NOMO-1 treated with DMSO at 0.1 percent for 48 hours (cell line): ENCODE data around the gene LAMTOR3.
"Not testable (repeated sequence)": the region's sequence is repeated elsewhere in the genome, so short reads cannot be mapped to it uniquely, and the experiment has no call there.

ENCODE experiments used
- DNase-seq: peaks from one replicate; lab custom pipeline; 2025; ENCODE audit not compliant: unreplicated experiment; lab: John Stamatoyannopoulos, UW

Gene LAMTOR3

DNA sequence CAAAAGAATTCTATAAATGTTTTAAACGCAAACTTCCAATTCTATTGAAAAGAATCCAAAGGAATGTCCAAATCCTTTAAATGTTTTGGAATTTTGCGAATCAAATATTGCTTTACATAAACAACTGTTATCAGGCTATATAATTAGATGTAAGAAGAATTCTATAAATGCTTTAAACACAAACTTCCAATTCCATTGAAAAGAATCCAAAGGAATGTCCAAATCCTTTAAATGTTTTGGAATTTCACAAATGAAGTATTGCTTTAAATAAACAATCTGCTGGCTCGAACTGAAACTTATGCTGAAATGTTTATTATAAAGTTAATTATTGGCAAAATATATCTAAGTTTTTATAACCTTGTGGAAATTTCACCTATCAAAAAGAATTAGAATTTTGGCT is 61.5 kb downstream of the LAMTOR3 start:
- DNase-seq: no peak

DNA sequence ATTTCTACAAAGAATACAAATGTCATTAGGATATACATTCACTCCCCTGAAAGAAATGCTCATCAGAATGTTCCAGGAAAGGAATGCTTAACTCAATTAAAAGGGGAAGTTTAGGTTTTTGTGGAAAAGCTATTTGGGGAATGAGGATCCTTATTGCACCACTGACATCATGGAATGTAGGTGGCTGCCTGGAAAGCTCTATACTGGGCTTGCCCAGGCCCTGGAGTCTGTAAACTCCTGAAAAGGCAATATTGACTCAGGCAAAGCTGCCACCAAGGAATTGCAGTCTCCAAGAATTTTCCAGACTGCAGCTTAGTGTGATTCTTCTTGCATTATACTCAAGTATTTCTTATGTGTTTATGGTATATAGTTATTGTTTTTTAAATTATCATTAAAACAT is 61.9 kb downstream of the LAMTOR3 start:
- no peak for DNase-seq

DNA sequence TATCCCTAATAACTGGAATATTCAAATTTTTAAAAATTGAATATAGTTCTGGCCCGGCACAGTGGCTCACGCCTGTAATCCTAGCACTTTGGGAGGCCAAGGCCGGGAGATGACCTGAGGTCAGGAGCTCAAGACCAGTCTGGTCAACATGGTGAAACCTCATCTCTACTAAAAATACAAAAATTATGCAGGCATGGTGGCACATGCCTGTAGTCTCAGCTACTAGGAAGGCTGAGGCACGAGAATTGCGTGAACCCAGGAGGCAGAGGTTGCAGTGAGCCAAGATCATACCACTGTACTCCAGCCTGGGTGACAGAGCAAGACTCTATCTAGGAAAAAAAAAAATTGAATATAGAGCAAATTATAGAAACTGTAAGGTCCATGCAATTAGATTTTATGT is 64.2 kb downstream of the LAMTOR3 start:
- not testable (repeated sequence) for DNase-seq

DNA sequence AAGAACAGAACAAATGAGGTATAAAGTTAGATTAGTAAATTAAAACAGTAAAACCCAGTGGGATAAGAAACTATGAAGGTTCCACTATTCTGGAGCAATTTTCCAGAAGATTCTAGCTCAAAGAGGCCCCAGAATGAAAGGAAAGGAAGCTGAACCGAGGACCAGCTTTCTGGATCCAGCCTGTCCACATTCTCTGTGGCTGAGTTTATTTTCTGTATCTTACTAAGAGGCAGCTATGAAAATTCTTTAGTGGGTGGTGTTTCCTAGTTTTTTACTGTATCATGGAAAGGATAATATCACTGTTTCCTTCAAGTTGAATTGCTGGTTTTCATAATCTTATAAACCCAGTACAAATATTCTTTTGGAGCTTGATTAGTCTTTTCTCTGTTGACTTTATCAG is 65.8 kb downstream of the LAMTOR3 start:
- no peak for DNase-seq
